WTC11 (cell line): Measurements from ENCODE around the gene GUCD1.

Experiments used
- ATF2 ChIP-seq: sonication (generic); formaldehyde crosslinking; IDR thresholded peaks from 2 replicates; pipeline ENCODE4 v1.8.1; 2022; ENCODE audit warnings: low read depth, missing genetic modification reagents, borderline replicate concordance
- ATF3 ChIP-seq: sonication (generic); formaldehyde crosslinking; conservative IDR thresholded peaks from 2 replicates; pipeline ENCODE4 v1.8.1; 2022; ENCODE audit warnings: mild to moderate bottlenecking, missing genetic modification reagents
- CREM ChIP-seq: sonication (generic); formaldehyde crosslinking; IDR thresholded peaks from 2 replicates; pipeline ENCODE4 v1.8.1; 2022; ENCODE audit warnings: mild to moderate bottlenecking, missing genetic modification reagents, moderate library complexity
- CTCF ChIP-seq: fragments of 200-600 bp; IDR thresholded peaks from 2 replicates; pipeline ENCODE4 v1.8.0; 2022; ENCODE audit warnings: antibody characterized with exemption
- HMGA2 ChIP-seq: fragments of 250-450 bp; sonication (Bioruptor Pico); IDR thresholded peaks from 2 replicates; pipeline ENCODE4 v1.4.0; 2021; ENCODE audit warnings: mild to moderate bottlenecking, moderate library complexity
- IRF2 ChIP-seq: sonication (generic); formaldehyde crosslinking; IDR thresholded peaks from 2 replicates; pipeline ENCODE4 v1.8.0; 2022; ENCODE audit warnings: low read depth, missing genetic modification reagents, borderline replicate concordance
- JUN ChIP-seq: sonication (generic); formaldehyde crosslinking; IDR thresholded peaks from 2 replicates; pipeline ENCODE4 v1.8.0; 2023; ENCODE audit warnings: mild to moderate bottlenecking, missing genetic modification reagents
- MLX ChIP-seq: sonication (generic); formaldehyde crosslinking; IDR thresholded peaks from 2 replicates; pipeline ENCODE4 v1.8.1; 2023; ENCODE audit warnings: mild to moderate bottlenecking, missing genetic modification reagents, moderate library complexity
- NR3C1 ChIP-seq: sonication (generic); formaldehyde crosslinking; conservative IDR thresholded peaks from 2 replicates; pipeline ENCODE4 v1.8.1; 2023; ENCODE audit warnings: low read depth, mild to moderate bottlenecking, missing genetic modification reagents
- RELA ChIP-seq: sonication (generic); formaldehyde crosslinking; IDR thresholded peaks from 2 replicates; pipeline ENCODE4 v1.8.1; 2022; ENCODE audit warnings: missing genetic modification reagents, mild to moderate bottlenecking, borderline replicate concordance
- ZNF532 ChIP-seq: fragments of 250-450 bp; sonication (Bioruptor Pico); IDR thresholded peaks from 2 replicates; pipeline ENCODE4 v1.9.0; 2021; ENCODE audit warnings: mild to moderate bottlenecking, borderline replicate concordance

GRCh38 chr22:24500277-24500820, 54.6 kb downstream of the GUCD1 start:
- TF ChIP-seq CTCF (no peak), CREM (CRISPR knock-in tag) (no peak), ATF3 (CRISPR knock-in tag) (no peak), JUN (CRISPR knock-in tag) (no peak), NR3C1 (CRISPR knock-in tag) (no peak), ATF2 (CRISPR knock-in tag) (no peak), RELA (CRISPR knock-in tag) (no peak), HMGA2 (CRISPR knock-in tag) (no peak), ZNF532 (CRISPR knock-in tag) (no peak), MLX (no peak), IRF2 (no peak)
